WTC11 (cell line): Measurements from ENCODE around the gene LYRM9.

Experiments used
- ATF2 ChIP-seq: sonication (generic); formaldehyde crosslinking; IDR thresholded peaks from 2 replicates; pipeline ENCODE4 v1.8.1; 2022; ENCODE audit warnings: low read depth, missing genetic modification reagents, borderline replicate concordance
- FOXP4 ChIP-seq: sonication (generic); formaldehyde crosslinking; IDR thresholded peaks from 2 replicates; pipeline ENCODE4 v1.8.0; 2022; ENCODE audit warnings: mild to moderate bottlenecking, missing genetic modification reagents
- GTF2I ChIP-seq: fragments of 250-450 bp; sonication (Bioruptor Pico); conservative IDR thresholded peaks from 2 replicates; pipeline ENCODE4 v1.4.0; 2021; ENCODE audit warnings: mild to moderate bottlenecking
- IRF1 ChIP-seq: sonication (generic); formaldehyde crosslinking; IDR thresholded peaks from 2 replicates; pipeline ENCODE4 v1.8.0; 2023; ENCODE audit warnings: missing genetic modification reagents
- IRF2 ChIP-seq: sonication (generic); formaldehyde crosslinking; IDR thresholded peaks from 2 replicates; pipeline ENCODE4 v1.8.0; 2022; ENCODE audit warnings: low read depth, missing genetic modification reagents, borderline replicate concordance
- NR1H2 ChIP-seq: sonication (generic); formaldehyde crosslinking; IDR thresholded peaks from 2 replicates; pipeline ENCODE4 v1.9.0; 2021; ENCODE audit warnings: mild to moderate bottlenecking, moderate library complexity, missing genetic modification reagents
- SMAD3 ChIP-seq: sonication (generic); formaldehyde crosslinking; IDR thresholded peaks from 2 replicates; pipeline ENCODE4 v1.8.0; 2022; ENCODE audit warnings: missing genetic modification reagents, mild to moderate bottlenecking, borderline replicate concordance
- SMAD4 ChIP-seq: sonication (generic); formaldehyde crosslinking; IDR thresholded peaks from 2 replicates; pipeline ENCODE4 v1.8.0; 2022; ENCODE audit warnings: mild to moderate bottlenecking, missing genetic modification reagents
- USF1 ChIP-seq: sonication (generic); formaldehyde crosslinking; IDR thresholded peaks from 2 replicates; pipeline ENCODE4 v1.8.0; 2022; ENCODE audit warnings: mild to moderate bottlenecking, missing genetic modification reagents
- TF ChIP-seq, protein P1 (sequence below): fragments of 200-600 bp; IDR thresholded peaks from 2 replicates; pipeline ENCODE4 v1.8.0; 2022; ENCODE audit warnings: antibody characterized with exemption

- no peak for TF ChIP-seq NR1H2 (CRISPR knock-in tag)
- TF ChIP-seq, protein P1, sequence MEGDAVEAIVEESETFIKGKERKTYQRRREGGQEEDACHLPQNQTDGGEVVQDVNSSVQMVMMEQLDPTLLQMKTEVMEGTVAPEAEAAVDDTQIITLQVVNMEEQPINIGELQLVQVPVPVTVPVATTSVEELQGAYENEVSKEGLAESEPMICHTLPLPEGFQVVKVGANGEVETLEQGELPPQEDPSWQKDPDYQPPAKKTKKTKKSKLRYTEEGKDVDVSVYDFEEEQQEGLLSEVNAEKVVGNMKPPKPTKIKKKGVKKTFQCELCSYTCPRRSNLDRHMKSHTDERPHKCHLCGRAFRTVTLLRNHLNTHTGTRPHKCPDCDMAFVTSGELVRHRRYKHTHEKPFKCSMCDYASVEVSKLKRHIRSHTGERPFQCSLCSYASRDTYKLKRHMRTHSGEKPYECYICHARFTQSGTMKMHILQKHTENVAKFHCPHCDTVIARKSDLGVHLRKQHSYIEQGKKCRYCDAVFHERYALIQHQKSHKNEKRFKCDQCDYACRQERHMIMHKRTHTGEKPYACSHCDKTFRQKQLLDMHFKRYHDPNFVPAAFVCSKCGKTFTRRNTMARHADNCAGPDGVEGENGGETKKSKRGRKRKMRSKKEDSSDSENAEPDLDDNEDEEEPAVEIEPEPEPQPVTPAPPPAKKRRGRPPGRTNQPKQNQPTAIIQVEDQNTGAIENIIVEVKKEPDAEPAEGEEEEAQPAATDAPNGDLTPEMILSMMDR: no peak
- TF ChIP-seq SMAD4 (CRISPR knock-in tag): no peak
- no peak for TF ChIP-seq SMAD3 (CRISPR knock-in tag)
- no peak for TF ChIP-seq ATF2 (CRISPR knock-in tag)
- TF ChIP-seq GTF2I: no peak
- TF ChIP-seq IRF2: no peak
- no peak for TF ChIP-seq USF1 (CRISPR knock-in tag)
- no peak for TF ChIP-seq FOXP4
- TF ChIP-seq IRF1 (CRISPR knock-in tag): no peak
These were observed 43.5 kb downstream of the LYRM9 start for GRCh38 chr17:27849474-27850185.
